ENCODE data around the gene PDE11A. TPM values are rescaled to one million over a fixed set of nuclear protein-coding genes. Genes with fewer than 3 reads are reported as not detected.

Gene PDE11A
- total RNA-seq, 4 donors from 2014 or later = 0.12 TPM; not detected in 3

- Histone ChIP-seq H3K4me3 (no peak overlapping the region), H3K27ac (no peak overlapping the region), H3K27me3 (peaks cover 0 to 8% (median 0%) of the 10 kb centered on the region in 4 donors), H3K9me3 (no peaks in the 10 kb centered on the region), H3K36me3 (no peaks in the 10 kb centered on the region), H3K4me1 (peaks cover 0 to 14% (median 5%) of the 10 kb centered on the region in 3 donors)
- intact Hi-C loops (cut with DNase I) = no loop called here
- no peak for TF ChIP-seq POLR2A (IDR thresholded peaks at IDR 0.05)
- TF ChIP-seq, protein P1, sequence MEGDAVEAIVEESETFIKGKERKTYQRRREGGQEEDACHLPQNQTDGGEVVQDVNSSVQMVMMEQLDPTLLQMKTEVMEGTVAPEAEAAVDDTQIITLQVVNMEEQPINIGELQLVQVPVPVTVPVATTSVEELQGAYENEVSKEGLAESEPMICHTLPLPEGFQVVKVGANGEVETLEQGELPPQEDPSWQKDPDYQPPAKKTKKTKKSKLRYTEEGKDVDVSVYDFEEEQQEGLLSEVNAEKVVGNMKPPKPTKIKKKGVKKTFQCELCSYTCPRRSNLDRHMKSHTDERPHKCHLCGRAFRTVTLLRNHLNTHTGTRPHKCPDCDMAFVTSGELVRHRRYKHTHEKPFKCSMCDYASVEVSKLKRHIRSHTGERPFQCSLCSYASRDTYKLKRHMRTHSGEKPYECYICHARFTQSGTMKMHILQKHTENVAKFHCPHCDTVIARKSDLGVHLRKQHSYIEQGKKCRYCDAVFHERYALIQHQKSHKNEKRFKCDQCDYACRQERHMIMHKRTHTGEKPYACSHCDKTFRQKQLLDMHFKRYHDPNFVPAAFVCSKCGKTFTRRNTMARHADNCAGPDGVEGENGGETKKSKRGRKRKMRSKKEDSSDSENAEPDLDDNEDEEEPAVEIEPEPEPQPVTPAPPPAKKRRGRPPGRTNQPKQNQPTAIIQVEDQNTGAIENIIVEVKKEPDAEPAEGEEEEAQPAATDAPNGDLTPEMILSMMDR (IDR thresholded peaks at IDR 0.05) = no peak
- no peak for DNase-seq
- 74 to 100% methylated on average over 2 of the region's 2 CpGs for WGBS, 2 donors
These were observed 471.7 kb downstream of the PDE11A start for GRCh38 chr2:177600917-177601316.

- Histone ChIP-seq H3K36me3 (no peaks in the 10 kb centered on the region), H3K27ac (no peak overlapping the region), H3K4me3 (no peak overlapping the region), H3K9me3 (no peaks in the 10 kb centered on the region), H3K4me1 (peaks cover 0 to 14% (median 5%) of the 10 kb centered on the region in 3 donors), H3K27me3 (peaks cover 0 to 8% (median 0%) of the 10 kb centered on the region in 4 donors)
- 83 to 95% methylated on average over 2 of the region's 2 CpGs for WGBS, 2 donors
- no peak for TF ChIP-seq POLR2A (IDR thresholded peaks at IDR 0.05)
- TF ChIP-seq, protein P1 (IDR thresholded peaks at IDR 0.05) = no peak
- intact Hi-C loops (cut with DNase I) = no loop called here
- no peak for DNase-seq
These were observed 472.6 kb downstream of the PDE11A start for GRCh38 chr2:177599956-177600355.

DNA sequence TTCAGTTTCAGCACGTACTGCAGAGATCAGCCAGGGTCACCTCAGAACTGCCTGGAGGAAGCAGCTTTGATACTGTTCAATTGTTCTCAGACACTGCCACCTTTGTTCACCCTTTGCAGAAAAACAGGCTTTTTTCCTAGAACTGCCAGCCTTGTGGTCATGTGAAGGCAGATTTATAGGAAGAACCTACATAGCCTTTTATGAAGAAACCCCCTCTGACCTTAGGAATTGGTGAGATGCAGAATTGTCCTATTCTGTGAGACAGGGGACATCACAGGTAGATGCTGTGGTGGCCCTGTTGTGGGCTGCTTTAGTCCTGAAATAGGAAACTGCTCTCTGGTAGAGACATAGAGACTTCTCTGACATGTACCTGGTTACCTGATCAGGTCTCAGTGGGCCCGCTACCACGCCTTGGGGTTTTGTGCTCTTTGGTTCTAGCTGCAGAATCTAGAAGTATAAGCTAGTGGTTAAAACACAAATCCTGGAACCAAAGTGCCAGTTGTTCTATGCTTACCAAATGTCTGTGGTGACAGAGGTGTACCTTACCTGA is 473.4 kb downstream of the PDE11A start:
- Histone ChIP-seq H3K4me3 (no peak overlapping the region), H3K27me3 (peaks cover 0 to 8% (median 0%) of the 10 kb centered on the region in 4 donors), H3K27ac (no peak overlapping the region), H3K4me1 (peaks cover 0 to 14% (median 5%) of the 10 kb centered on the region in 3 donors), H3K36me3 (no peaks in the 10 kb centered on the region), H3K9me3 (no peaks in the 10 kb centered on the region)
- WGBS, 2 donors = 13 to 61% methylated on average over 1 to 3 of the region's 3 CpGs
- DNase-seq = no peak
- no peak for TF ChIP-seq POLR2A (IDR thresholded peaks at IDR 0.05)
- TF ChIP-seq, protein P1 (IDR thresholded peaks at IDR 0.05) = no peak
- intact Hi-C loops (cut with DNase I) = no loop called here

GRCh38 chr2:177598326-177599138 is 474.0 kb downstream of the PDE11A start:
- H3K27me3 ChIP-seq = peaks cover 0 to 8% (median 0%) of the 10 kb centered on the region in 4 donors
- DNase-seq = no peak
- 18% methylated on average over 4 of the region's 4 CpGs for WGBS, 2 donors

More at GRCh38 chr2:177598326-177599138, 474.0 kb downstream of the PDE11A start:
- Histone ChIP-seq H3K36me3 (no peaks in the 10 kb centered on the region), H3K9me3 (no peaks in the 10 kb centered on the region), H3K4me1 (peaks cover 0 to 14% (median 5%) of the 10 kb centered on the region in 3 donors), H3K27ac (no peak overlapping the region), H3K4me3 (no peak overlapping the region)
- intact Hi-C loops (cut with DNase I) = no loop called here
- TF ChIP-seq, protein P1 (IDR thresholded peaks at IDR 0.05) = no peak

All from esophagus squamous epithelium (tissue), 5 donors.